ENCODE data around the gene GLDN. TPM values are rescaled to one million over a fixed set of nuclear protein-coding genes. Genes with fewer than 3 reads are reported as not detected.

GLDN gene
- total RNA-seq, 1 experiment from 2014 or later, result 0.77 TPM

GRCh38 chr15:51338496-51338895 lies 3.0 kb upstream of the GLDN start, which contains the start of gene CYP19A1:
CYP19A1 (minus strand) TSS chr15:51338596; CDS start chr15:51242912, 95,684 bp downstream.
- Mint-ChIP-seq H3K4me3 (no peak within 1 kb of the TSS), H3K27me3 (ENCODE audit: low read depth) (peaks cover 51% of the 10 kb centered on the region), H3K4me1 (0 out of 2 replicates have a peak, but pooled peaks cover 4% of the 10 kb centered on the region), H3K9me3 (no peaks in the 10 kb centered on the region), H3K36me3 (no peaks in the 10 kb centered on the region), H3K27ac (no peak within 1 kb of the TSS)
- no peak for DNase-seq (ENCODE audit: low spot score)
- no peak for TF ChIP-seq ZBTB43 (CRISPR knock-in tag; IDR thresholded peaks at IDR 0.05)
- no peak for TF ChIP-seq OVOL2 (CRISPR knock-in tag; IDR thresholded peaks at IDR 0.05; ENCODE audit: borderline replicate concordance)
- no peak for TF ChIP-seq ZNF219 (CRISPR knock-in tag; IDR thresholded peaks at IDR 0.05; ENCODE audit: borderline replicate concordance)
- TF ChIP-seq SOX15 (CRISPR knock-in tag; IDR thresholded peaks at IDR 0.05), result no peak
- TF ChIP-seq ZNF138 (CRISPR knock-in tag; conservative IDR thresholded peaks at IDR 0.05), result no peak
- no peak for TF ChIP-seq AFF4 (CRISPR knock-in tag; IDR thresholded peaks at IDR 0.05; ENCODE audit: borderline replicate concordance)
- no peak for TF ChIP-seq ZNF232 (CRISPR knock-in tag; IDR thresholded peaks at IDR 0.05)
- no peak for TF ChIP-seq ZNF317 (CRISPR knock-in tag; IDR thresholded peaks at IDR 0.05; ENCODE audit: borderline replicate concordance, low read depth)
- no peak for TF ChIP-seq ZNF281 (CRISPR knock-in tag; IDR thresholded peaks at IDR 0.05)
- TF ChIP-seq CBFB (CRISPR knock-in tag; IDR thresholded peaks at IDR 0.05; ENCODE audit: low read depth), result no peak
- no peak for TF ChIP-seq ZNF263 (CRISPR knock-in tag; IDR thresholded peaks at IDR 0.05; ENCODE audit: low read depth)
- no peak for TF ChIP-seq AR (CRISPR knock-in tag; IDR thresholded peaks at IDR 0.05)
- TF ChIP-seq ZNF671 (CRISPR knock-in tag; IDR thresholded peaks at IDR 0.05), result no peak
- TF ChIP-seq SMAD3 (CRISPR knock-in tag; IDR thresholded peaks at IDR 0.05; ENCODE audit: borderline replicate concordance), result no peak
- no peak for ATAC-seq
- POLR2A ChIA-PET, result no interaction called here
- CTCF ChIA-PET, result no interaction called here

All from WTC11 (cell line).